Right renal cortex interstitium (tissue), 3 donors: Measurements from ENCODE around the gene C1QTNF1. TPM values are rescaled to one million over a fixed set of nuclear protein-coding genes. Genes with fewer than 3 reads are reported as not detected.
"Not testable (repeated sequence)": the region's sequence is repeated elsewhere in the genome, so short reads cannot be mapped to it uniquely, and the experiment has no call there.

Source experiments
- DNase-seq, 3 donors: peaks; one replicate each; pipeline ENCODE4 v3.0.0-alpha.2; 2013; ENCODE audit warnings: low read depth in 3 of 3, low spot score in 2 of 3
- polyA plus RNA-seq, 3 donors: library from polyadenylated mRNA; unstranded; fragments of 120-200 nt; gene quantifications; one replicate each; pipeline ENCODE4 v1.2.1, GENCODE V29; 2013; ENCODE audit not compliant: insufficient read length in 3 of 3

The C1QTNF1 gene
- polyA plus RNA-seq, 3 donors = 1.5 to 2.7 (median 2.5) TPM

GRCh38 chr17:79022507-79022991 lies 1.4 kb upstream of the C1QTNF1 start:
- no peak for DNase-seq

GRCh38 chr17:79023180-79023705 lies 726 bp upstream of the C1QTNF1 start:
- no peak for DNase-seq

DNA sequence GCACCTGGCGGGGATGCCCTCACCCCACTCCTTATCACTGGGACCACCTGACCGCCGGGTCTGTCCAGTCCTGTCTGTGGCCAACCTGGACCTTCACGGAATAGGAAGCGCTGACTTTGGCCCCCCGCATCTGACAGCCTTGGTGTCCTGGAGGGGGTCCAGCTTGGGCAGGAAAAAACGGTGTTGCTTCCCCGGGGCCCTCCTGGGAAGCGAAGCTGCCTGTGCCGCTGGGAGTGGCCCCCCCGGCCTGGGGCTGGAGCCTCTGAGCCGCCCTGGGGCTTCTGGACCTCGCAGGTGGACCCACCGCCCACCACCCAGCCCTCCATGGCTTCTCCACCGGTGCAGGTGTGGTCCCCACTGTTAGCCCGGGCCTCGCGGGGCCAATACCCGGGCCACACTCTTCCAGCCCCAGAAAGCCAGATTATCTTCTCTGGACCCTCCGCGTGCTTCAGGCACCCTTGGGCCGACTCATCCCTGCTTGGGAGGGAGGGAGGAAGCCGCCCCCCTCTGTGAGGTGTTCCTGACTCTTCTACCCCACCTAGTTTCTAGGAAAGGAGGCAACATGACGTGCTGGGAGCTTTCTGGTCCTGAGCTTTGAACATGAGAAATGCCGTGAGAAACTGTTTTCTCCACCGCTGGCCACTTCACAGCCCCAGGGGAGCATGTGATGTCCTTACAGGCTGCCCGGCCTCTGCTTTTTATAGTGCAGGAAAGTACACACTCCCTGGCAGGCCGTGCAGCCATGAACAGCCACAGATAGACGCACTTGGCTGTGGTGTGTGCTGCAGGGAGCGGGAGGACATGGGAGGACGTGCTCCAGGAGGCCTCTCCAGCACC lies 1.1 kb downstream of the C1QTNF1 start:
- no peak for DNase-seq

- no peak for DNase-seq
These were observed 2.7 kb downstream of the C1QTNF1 start for GRCh38 chr17:79026376-79027273.

DNA sequence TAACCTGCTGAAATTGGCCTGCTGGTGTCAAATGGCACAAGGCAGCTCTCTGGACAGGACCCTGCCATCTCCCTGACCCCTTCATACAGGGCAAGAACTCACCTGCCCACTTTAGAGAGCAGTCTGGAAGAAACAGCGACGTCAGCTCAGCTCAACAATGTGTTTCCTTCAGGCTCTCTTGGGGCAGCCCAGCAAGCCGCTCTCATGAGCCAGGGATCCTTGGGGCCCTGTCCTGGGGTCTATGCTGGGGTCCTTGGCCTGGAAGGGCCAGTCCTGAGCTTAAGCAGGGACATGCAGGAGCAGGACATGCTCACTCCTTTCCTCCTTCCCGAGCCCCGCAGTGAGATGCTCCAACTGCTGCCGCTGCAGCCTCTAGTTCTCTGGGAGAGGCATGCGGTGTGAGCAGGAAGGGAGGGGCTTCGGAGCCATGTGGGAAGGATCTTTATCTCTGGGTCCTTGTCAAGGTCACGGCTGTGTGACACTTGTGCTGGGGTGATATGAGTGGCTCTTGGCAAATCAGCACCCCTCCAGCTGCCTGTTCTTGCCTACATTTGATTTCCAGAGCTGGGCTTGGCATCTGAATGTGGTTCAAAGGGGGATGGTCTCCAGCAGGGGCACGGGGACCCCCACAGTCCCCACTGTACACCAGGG lies 3.4 kb downstream of the C1QTNF1 start:
- no peak for DNase-seq

DNA sequence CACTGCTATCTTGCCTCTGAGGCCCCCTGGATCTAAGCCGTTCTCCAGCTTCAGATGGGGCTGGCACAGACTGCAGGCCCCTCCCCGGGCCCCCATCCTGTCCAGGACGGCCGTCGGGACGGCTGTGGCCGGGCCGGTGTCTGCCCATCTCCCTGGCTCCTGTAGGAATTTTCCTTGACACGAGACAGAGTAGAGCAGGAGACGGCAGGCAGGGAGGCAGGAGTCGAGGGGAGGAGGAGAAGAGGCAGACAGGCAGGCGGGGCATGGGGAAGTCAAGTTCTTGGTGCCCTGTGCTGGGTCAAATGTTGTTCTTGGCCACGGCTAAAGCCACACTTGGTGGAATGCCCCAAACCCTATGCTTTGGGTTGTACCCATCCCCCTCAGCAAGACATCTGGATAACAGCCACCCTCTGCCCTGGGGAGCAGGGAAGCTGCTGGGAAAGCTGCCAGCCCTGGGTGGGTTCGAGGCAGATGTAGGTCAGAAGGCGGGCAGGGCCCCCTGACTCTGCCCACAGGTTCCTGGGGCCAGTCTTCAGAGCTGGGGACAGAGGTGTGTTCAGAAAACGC lies 4.0 kb downstream of the C1QTNF1 start:
- no peak for DNase-seq

DNA sequence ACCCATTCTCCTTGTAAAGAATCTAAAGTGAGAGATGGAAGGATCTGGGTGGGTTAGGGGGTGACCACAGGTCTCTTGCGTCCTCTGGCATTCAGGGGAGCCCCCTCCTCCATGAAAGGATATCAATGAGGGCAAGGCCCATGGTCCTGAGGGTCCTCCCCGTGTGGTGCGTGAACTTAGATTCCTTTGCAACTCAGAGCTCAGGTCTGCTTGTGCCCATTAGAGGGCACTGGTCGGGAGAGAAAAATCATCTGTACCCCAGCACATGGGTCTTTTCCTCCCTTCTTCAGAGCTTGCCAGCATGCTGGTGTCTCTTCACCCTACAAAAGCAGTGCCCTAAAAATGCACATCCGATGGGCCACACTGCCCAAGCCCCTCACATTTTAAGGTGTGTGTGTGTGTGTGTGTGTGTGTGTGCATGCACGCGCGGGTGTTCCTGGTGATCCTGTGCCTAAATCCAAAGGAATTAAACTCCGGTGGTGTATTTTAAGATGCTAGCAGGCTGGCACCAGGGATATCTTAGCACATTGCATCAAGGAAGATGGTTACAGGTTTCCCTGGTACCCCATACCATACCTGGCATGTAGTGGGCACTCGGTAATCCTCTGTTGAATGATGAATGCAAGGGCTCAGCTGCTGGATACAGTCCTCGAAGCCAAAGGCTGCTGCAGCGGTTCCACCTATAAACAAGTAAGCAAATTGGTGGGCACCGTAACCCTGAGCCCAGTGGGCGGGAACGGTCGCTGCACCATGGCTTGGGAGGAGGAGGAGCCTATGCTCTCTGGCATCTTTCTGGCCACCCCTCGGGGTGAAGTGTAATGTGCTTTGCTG lies 4.7 kb downstream of the C1QTNF1 start:
- no peak for DNase-seq

GRCh38 chr17:79029327-79030009 lies 5.5 kb downstream of the C1QTNF1 start:
- no peak for DNase-seq

DNA sequence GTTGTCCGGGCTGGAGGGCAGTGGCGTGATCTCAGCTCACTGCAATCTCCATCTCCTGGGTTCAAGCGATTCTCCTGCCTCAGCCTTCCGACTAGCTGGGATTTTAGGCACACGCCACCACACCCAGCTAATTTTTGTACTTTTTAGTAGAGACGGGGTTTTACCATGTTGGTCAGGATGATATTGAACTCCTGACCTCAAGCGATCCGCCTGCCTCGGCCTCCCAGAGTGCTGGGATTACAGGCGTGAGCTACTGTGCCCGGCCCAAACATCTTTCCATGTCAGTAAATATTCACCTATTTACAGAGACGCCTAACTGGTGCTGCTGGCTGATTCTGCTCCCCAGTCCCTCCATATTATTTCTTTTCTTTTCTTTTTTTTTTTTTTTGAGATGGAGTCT lies 6.7 kb downstream of the C1QTNF1 start:
- DNase-seq = not testable (repeated sequence)

DNA sequence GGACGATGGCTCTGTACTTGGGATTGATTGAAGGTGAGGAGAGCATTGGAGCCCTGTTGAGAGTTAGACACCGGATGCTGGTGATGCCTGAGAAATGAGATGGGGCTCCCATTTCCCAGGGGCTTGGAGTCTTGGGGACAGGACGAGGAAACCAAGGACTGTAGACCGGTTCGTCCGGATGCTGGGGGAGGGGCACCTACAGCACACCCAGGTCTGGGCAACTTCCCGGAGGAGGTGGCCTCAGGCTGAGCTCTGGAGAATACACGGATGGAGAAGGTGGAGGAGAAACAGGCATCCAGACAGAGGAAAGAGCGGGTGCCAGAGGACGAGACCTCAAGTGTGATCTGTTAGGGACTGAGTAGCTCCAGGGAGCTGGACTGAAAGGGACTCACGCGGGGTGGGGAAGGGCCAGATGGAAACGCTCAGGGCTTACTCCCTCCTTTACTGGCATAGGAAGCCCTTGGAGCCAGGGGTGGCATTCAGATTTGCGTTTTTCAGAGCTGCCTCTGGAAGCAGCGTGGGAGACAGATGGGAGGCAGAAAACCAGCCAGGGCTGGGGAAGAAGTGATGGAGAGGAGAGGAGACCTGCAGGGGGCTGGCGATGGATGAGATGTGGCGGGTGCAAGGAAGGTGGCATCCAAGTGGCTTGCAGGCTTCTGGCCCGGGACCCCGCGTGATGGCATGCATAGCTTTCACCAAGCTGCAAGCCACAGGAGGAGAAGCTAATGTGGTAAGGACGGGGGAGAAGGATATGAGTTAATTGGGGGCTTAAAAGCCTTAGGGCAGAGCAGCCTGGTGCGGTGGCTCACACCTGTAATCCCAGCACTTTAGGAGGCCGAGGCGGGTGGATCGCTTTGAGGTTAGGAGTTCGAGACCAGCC lies 8.3 kb downstream of the C1QTNF1 start:
- DNase-seq = no peak

DNA sequence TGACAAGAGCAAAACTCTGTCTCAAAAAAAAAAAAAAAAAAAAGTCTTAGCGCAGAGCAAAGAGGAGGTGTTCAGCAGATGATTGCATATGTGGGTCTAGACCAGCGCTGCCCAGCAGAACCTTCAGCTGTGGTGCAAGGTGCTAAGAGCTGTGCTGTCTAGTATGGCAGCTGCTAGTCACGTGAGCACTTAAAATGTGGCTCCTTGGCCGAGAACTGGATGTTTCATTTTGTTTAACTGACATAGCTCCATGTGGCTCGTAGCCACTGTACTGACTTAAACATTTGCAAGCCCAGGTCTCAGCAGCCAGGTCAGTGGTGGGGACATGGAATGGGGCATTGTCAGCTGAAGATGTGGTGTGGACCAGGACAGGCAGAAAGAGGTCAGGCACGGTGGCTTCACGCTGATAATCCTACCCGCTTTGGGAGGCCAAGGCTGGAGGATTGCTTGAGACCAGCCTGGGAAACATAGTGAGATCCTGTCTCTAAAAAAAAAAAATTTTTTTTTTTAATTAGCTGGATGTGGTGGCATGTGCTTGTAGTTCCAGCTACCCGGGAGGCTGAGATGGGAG lies 9.2 kb downstream of the C1QTNF1 start:
- no peak for DNase-seq

DNA sequence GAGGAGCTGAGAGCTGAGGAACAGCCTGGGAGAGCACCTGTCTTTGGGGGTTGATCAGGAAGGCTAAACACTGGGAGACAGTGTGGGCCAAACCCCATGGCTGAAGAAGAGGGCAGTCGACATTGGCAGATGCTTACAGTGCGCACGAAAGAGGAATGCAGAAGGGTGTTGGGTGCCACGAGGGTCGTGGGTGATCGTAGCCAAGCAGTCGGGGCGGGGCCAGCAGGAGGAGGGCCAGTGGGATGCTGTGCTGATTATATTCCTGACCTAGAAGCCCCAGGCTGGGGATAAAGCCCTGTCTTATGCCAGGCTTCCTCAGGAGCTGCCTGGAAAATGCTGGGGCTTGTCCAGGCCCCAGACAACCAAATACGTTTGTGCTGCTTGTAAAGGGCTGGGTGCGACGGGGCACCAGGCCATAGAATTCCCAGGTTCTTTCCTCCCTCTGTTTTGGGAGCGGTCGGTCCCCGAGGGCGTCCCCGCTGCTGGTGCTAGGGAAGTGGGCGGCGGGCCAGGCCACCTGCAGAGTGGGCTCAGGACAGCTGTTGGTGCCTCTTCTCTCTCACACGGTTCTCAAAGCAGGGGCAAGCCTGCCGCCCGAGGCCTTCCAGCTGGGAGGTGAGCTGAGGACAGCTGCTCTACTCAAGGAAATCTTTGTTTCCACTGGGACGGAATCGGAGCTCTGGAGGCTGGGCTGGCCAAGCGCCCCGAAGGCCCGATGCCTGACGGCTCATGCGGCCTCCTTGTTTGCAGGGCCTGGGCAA lies 10.0 kb downstream of the C1QTNF1 start:
- DNase-seq = no peak

GRCh38 chr17:79034931-79035485 lies 11.0 kb downstream of the C1QTNF1 start:
- DNase-seq = no peak

- no peak for DNase-seq
These were observed 11.7 kb downstream of the C1QTNF1 start for GRCh38 chr17:79035686-79036085.

- DNase-seq = no peak
These were observed 12.2 kb downstream of the C1QTNF1 start for GRCh38 chr17:79036181-79036580.

DNA sequence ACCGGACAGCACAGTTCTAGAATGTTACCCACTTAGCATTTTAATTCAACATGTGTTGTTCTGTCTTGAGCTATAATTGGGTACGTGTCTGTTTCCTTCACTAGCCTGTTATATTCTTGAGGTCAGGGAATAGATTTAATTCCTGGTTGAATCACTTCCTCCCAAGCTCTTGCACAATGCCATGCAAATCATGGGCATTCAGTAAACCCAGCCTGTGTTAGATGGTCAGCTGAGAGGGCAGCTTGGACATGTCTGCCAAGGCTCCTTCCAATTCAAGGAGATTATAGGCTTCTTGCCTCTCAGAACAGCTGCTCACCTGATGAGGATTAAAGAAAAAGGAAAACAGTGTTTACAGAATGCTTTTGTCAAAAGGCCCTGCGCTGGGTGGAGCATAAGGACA lies 12.6 kb downstream of the C1QTNF1 start:
- DNase-seq = no peak
